CD4-positive, alpha-beta memory T cell (primary cell): Measurements from ENCODE around the gene ZNF446. TPM values are rescaled to one million over a fixed set of nuclear protein-coding genes. Genes with fewer than 3 reads are reported as not detected.

Experiments used
- CTCF ChIA-PET: fragments of 350-600 bp; sonication (Branson Sonifier 250); formaldehyde crosslinking; loops from one replicate; lab custom pipeline; 2021; ENCODE audit warnings: inconsistent platforms; ENCODE audit not compliant: partially characterized antibody; lab: Charles Lee
- POLR2A ChIA-PET: fragments of 350-600 bp; sonication (Branson Sonifier 250); formaldehyde crosslinking; loops from one replicate; lab custom pipeline; 2021; ENCODE audit not compliant: partially characterized antibody; lab: Charles Lee
- DNase-seq, 5 donors: peaks; one replicate each; pipeline versions ENCODE4 v3.0.0 to v3.0.0-alpha.2; 2020 to 2022; ENCODE audit warnings: mixed read lengths in 1 of 5
- H3K27ac ChIP-seq: one replicate; pipeline ENCODE4 v1.7.0; 2013; ENCODE audit warnings: low read depth, low read length
- H3K27me3 ChIP-seq: 2 replicates; pipeline ENCODE4 v1.7.0; 2013; ENCODE audit warnings: mild to moderate bottlenecking, low read length, moderate library complexity; ENCODE audit not compliant: insufficient read depth
- H3K36me3 ChIP-seq: 2 replicates; pipeline ENCODE4 v1.7.0; 2013; ENCODE audit warnings: mild to moderate bottlenecking, low read length, moderate library complexity; ENCODE audit not compliant: insufficient read depth
- H3K4me1 ChIP-seq: 2 replicates; pipeline ENCODE4 v1.7.0; 2013; ENCODE audit warnings: mild to moderate bottlenecking, low read length, moderate library complexity; ENCODE audit not compliant: insufficient read depth
- H3K4me3 ChIP-seq, 2 donors: one replicate each; pipeline ENCODE4 v1.7.0; 2013; ENCODE audit warnings: low read length in 2 of 2, mild to moderate bottlenecking in 1 of 2
- H3K9me3 ChIP-seq, 2 donors: one replicate each; pipeline ENCODE4 v1.7.0; 2013; ENCODE audit warnings: low read length in 2 of 2, control low read depth in 1 of 2; ENCODE audit not compliant: control insufficient read depth in 1 of 2
- H3K27ac Mint-ChIP-seq, 7 donors: one replicate each; pipeline ENCODE4 v1.8.0; 2020 to 2021; ENCODE audit warnings: mixed read lengths in 7 of 7, mild to moderate bottlenecking in 6 of 7, inconsistent platforms in 3 of 7, moderate library complexity in 3 of 7
- H3K27me3 Mint-ChIP-seq, 2 donors: one replicate each; pipeline ENCODE4 v1.8.0; 2020 to 2021; ENCODE audit warnings: mixed read lengths in 2 of 2
- H3K36me3 Mint-ChIP-seq, 2 donors: one replicate each; pipeline ENCODE4 v1.8.0; 2020 to 2021; ENCODE audit warnings: mixed read lengths in 2 of 2, inconsistent platforms in 1 of 2, mild to moderate bottlenecking in 1 of 2
- H3K4me1 Mint-ChIP-seq, 4 donors: one replicate each; pipeline ENCODE4 v1.8.0; 2020 to 2021; ENCODE audit warnings: mixed read lengths in 4 of 4, mild to moderate bottlenecking in 1 of 4
- H3K4me3 Mint-ChIP-seq, 8 donors: one replicate each; pipeline ENCODE4 v1.8.0; 2020 to 2021; ENCODE audit warnings: mixed read lengths in 8 of 8, mild to moderate bottlenecking in 7 of 8, moderate library complexity in 6 of 8, inconsistent platforms in 3 of 8
- H3K9me3 Mint-ChIP-seq, 8 donors: one replicate each; pipeline ENCODE4 v1.8.0; 2020 to 2021; ENCODE audit warnings: mixed read lengths in 8 of 8, mild to moderate bottlenecking in 5 of 8, inconsistent platforms in 3 of 8, moderate library complexity in 1 of 8
- intact Hi-C: fragments of 100-400 bp; cut with micrococcal nuclease; formaldehyde crosslinking; loops from one replicate; pipeline ENCODE4 v1.15.1; 2023
- polyA plus RNA-seq, 2 donors: library from polyadenylated mRNA; unstranded; fragments of 300-500 nt; fragmentation: Illumina TruSeq; gene quantifications; one replicate each; pipeline ENCODE4 v1.2.3, GENCODE V29; 2021
- total RNA-seq, 2 experiments: library from RNA; stranded (reverse); gene quantifications; one replicate each; pipeline ENCODE4 v1.2.3, GENCODE V29; 2021

Gene ZNF446
- total and polyA plus RNA-seq, 4 experiments from 2014 or later, result 1.4 to 19.5 (median 10.9) TPM

- Mint-ChIP-seq H3K9me3 (no peaks in the 10 kb centered on the region), H3K27me3 (no peaks in the 10 kb centered on the region), H3K4me1 (peaks cover 14 to 53% (median 30%) of the 10 kb centered on the region in 4 donors), H3K36me3 (peaks cover 6 to 17% of the 10 kb centered on the region in 2 donors), H3K27ac (peak within 1 kb of the TSS; percentile 97 to 99 (median 98)), H3K4me3 (peak within 1 kb of the TSS; percentile 92 to 97 (median 95))
- peaks cover 13% of the 10 kb centered on the region for H3K36me3 ChIP-seq
- intact Hi-C loops, result loop anchor here (1.0 to 5.0 kb wide), 8 partner anchors 20 to 337 kb away; partner anchors contain the start of genes MZF1, TRIM28, ZNF132 and ZNF446
- CTCF ChIA-PET, result interaction anchor here (0.7 to 13.8 kb wide), 30 partner anchors 8 to 603 kb away, joined by 3 to 260 read pairs (median 4); partner anchors contain the start of genes CHMP2A, MZF1, SLC27A5 and TRIM28
- DNase-seq, result peak; percentile 88 to 92 (median 89)
- H3K27ac ChIP-seq, result peak within 1 kb of the TSS; percentile 82
- H3K4me3 ChIP-seq, result peak within 1 kb of the TSS; percentile 81 to 88
- POLR2A ChIA-PET, result interaction anchor here (0.7 to 5.4 kb wide), 33 partner anchors 10 to 1108 kb away, joined by 3 to 96 read pairs (median 7); partner anchors contain the start of genes CHMP2A, ERVK3-1, MZF1 and RPS5
- no peaks in the 10 kb centered on the region for H3K27me3 ChIP-seq
- H3K4me1 ChIP-seq, result peaks cover 28% of the 10 kb centered on the region
- H3K9me3 ChIP-seq, result no peaks in the 10 kb centered on the region
Observed at GRCh38 chr19:58519355-58520256, 43.5 kb downstream of the ZNF446 start, which contains the start of gene ZBTB45. TSS of gene ZBTB45 (minus strand) at chr19:58519810. CDS start at chr19:58517673, 2,137 bp downstream.

DNA sequence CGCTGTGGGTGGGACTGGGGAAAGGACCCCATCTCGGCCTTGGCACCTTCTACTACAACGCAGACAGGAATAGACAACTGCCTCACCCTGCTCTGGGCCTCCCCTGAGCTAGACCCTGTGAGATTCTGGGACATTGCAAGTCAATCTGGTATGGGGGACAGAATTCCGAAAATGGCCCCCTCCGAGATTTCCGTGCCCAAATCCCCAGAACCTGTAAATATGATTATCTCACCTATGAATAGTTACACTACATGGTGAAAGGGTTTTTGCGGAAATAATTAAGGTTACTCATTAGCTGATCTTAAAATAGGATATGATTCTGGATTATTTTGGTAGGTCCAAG, 44.1 kb downstream of the ZNF446 start:
- Histone ChIP-seq H3K36me3 (peaks cover 13% of the 10 kb centered on the region), H3K27me3 (no peaks in the 10 kb centered on the region), H3K4me3 (peak overlapping the region; percentile 81 to 88), H3K9me3 (no peaks in the 10 kb centered on the region), H3K27ac (peak overlapping the region; percentile 82), H3K4me1 (peaks cover 25% of the 10 kb centered on the region)
- Mint-ChIP-seq H3K9me3 (no peaks in the 10 kb centered on the region), H3K27ac (peak overlapping the region; percentile 97 to 99 (median 98)), H3K36me3 (peaks cover 6 to 17% of the 10 kb centered on the region in 2 donors), H3K27me3 (no peaks in the 10 kb centered on the region), H3K4me1 (peaks cover 14 to 47% (median 28%) of the 10 kb centered on the region in 4 donors), H3K4me3 (peak overlapping the region; percentile 92 to 97 (median 95))
- intact Hi-C loops, result loop anchor here (1.0 kb wide), 2 partner anchors 53 to 61 kb away; partner anchors contain the start of gene MZF1
- CTCF ChIA-PET, result interaction anchor here (0.7 to 13.8 kb wide), 28 partner anchors 9 to 604 kb away, joined by 3 to 260 read pairs (median 4); partner anchors contain the start of genes CHMP2A, MZF1, SLC27A5 and TRIM28
- POLR2A ChIA-PET, result interaction anchor here (0.7 to 5.4 kb wide), 30 partner anchors 12 to 1109 kb away, joined by 3 to 96 read pairs (median 8); partner anchors contain the start of genes CHMP2A, ERVK3-1, MZF1 and RPS5
- no peak for DNase-seq

DNA sequence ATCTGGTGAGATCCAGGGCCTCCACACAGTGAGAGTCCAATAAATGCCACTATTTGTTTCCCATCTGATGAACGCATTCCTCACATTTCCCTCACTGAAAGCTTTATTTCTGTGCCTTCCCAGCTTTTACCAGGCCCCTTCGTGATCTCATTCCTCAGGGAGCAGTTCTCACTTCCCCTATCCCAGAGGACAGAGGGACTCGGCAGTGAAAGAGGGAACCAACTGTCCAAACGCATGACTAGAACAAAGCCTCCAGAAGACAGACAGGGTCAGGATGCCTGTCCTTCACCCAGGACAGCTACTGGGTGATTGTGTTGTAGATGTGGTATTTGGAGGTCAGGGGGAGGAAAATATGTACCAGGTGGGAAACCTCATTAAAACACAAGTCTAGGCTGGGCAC, 45.5 kb downstream of the ZNF446 start:
- no peak for DNase-seq
- intact Hi-C loops, result no loop called here
- Mint-ChIP-seq H3K27ac (peak overlapping the region in 3 of 7 donors; percentile 51 to 84 (median 77)), H3K27me3 (no peaks in the 10 kb centered on the region), H3K36me3 (peaks cover 0 to 13% of the 10 kb centered on the region in 2 donors), H3K9me3 (no peaks in the 10 kb centered on the region), H3K4me1 (peaks cover 14 to 37% (median 25%) of the 10 kb centered on the region in 4 donors), H3K4me3 (peak overlapping the region in 3 of 8 donors; percentile 28 to 55 (median 34))
- Histone ChIP-seq H3K4me3 (no peak overlapping the region), H3K27me3 (no peaks in the 10 kb centered on the region), H3K36me3 (peaks cover 4% of the 10 kb centered on the region), H3K4me1 (peaks cover 25% of the 10 kb centered on the region), H3K9me3 (no peaks in the 10 kb centered on the region), H3K27ac (no peak overlapping the region)
- POLR2A ChIA-PET, result interaction anchor here (3.0 to 5.4 kb wide), 6 partner anchors 24 to 339 kb away, joined by 27 to 96 read pairs (median 46); partner anchors contain the start of genes CHMP2A, MZF1, TRIM28 and UBE2M
- CTCF ChIA-PET, result interaction anchor here (0.7 to 13.8 kb wide), 4 partner anchors 8 to 59 kb away, joined by 5 to 260 read pairs (median 10); partner anchors contain the start of gene MZF1

- Histone ChIP-seq H3K27me3 (no peaks in the 10 kb centered on the region), H3K27ac (no peak overlapping the region), H3K4me3 (no peak overlapping the region), H3K9me3 (no peaks in the 10 kb centered on the region), H3K36me3 (no peaks in the 10 kb centered on the region), H3K4me1 (peaks cover 21% of the 10 kb centered on the region)
- no peaks in the 10 kb centered on the region for H3K27me3 Mint-ChIP-seq
- H3K4me1 Mint-ChIP-seq, result peaks cover 14 to 27% (median 22%) of the 10 kb centered on the region in 4 donors
- H3K9me3 Mint-ChIP-seq, result no peaks in the 10 kb centered on the region
- intact Hi-C loops, result no loop called here
- POLR2A ChIA-PET, result interaction anchor here (5.4 kb wide), 1 partner anchor 32 kb away, joined by 86 read pairs; the partner anchor contains the start of gene CHMP2A
- DNase-seq, result no peak
- peak overlapping the region in 5 of 7 donors; percentile 14 to 62 (median 21) for H3K27ac Mint-ChIP-seq
- CTCF ChIA-PET, result interaction anchor here (1.0 to 13.8 kb wide), 4 partner anchors 9 to 58 kb away, joined by 3 to 260 read pairs (median 7); partner anchors contain the start of gene SLC27A5
- peaks cover 0 to 13% of the 10 kb centered on the region in 2 donors for H3K36me3 Mint-ChIP-seq
- no peak overlapping the region for H3K4me3 Mint-ChIP-seq
Observed at GRCh38 chr19:58522709-58523108, 46.6 kb downstream of the ZNF446 start.

- Mint-ChIP-seq H3K4me1 (no peaks in the 10 kb centered on the region), H3K4me3 (no peak overlapping the region), H3K9me3 (peaks cover 0 to 3% (median 0%) of the 10 kb centered on the region in 8 donors), H3K27me3 (peaks cover 2 to 8% of the 10 kb centered on the region in 2 donors), H3K36me3 (no peaks in the 10 kb centered on the region), H3K27ac (peak overlapping the region in 1 of 7 donors; percentile 35)
- no peak overlapping the region for H3K4me3 ChIP-seq
- H3K27me3 ChIP-seq, result no peaks in the 10 kb centered on the region
- no peak overlapping the region for H3K27ac ChIP-seq
- no peaks in the 10 kb centered on the region for H3K9me3 ChIP-seq
- H3K4me1 ChIP-seq, result no peaks in the 10 kb centered on the region
- no peaks in the 10 kb centered on the region for H3K36me3 ChIP-seq
- CTCF ChIA-PET, result interaction anchor here (1.5 kb wide), 2 partner anchors 9 to 15 kb away, joined by 3 to 9 read pairs; partner anchors contain the start of gene ZBTB45
- POLR2A ChIA-PET, result no interaction called here
- DNase-seq, result no peak
- intact Hi-C loops, result no loop called here
Observed at GRCh38 chr19:58529405-58529804, 53.3 kb downstream of the ZNF446 start.
